Neuronal stem cell (in vitro differentiated cells): ENCODE results near the gene TTLL7.

Source experiments
- DNase-seq: peaks from one replicate; pipeline ENCODE4 v3.0.0-alpha.2; 2013; ENCODE audit warnings: low spot score
- H2AFZ ChIP-seq: one replicate; pipeline ENCODE4 v1.6.1; 2013; ENCODE audit warnings: mild to moderate bottlenecking, low read length, inconsistent platforms
- H2AK5ac ChIP-seq: 2 replicates; pipeline ENCODE4 v1.6.1; 2013; ENCODE audit warnings: low read depth, mild to moderate bottlenecking, inconsistent platforms, low read length, moderate library complexity, mixed read lengths
- H2BK120ac ChIP-seq: 2 replicates; pipeline ENCODE4 v1.6.1; 2013; ENCODE audit warnings: low read depth, mild to moderate bottlenecking, inconsistent platforms, low read length, moderate library complexity, mixed read lengths
- H2BK12ac ChIP-seq: one replicate; pipeline ENCODE4 v1.6.1; 2013; ENCODE audit warnings: low read length, inconsistent platforms
- H2BK15ac ChIP-seq: 2 replicates; pipeline ENCODE4 v1.6.1; 2013; ENCODE audit warnings: mild to moderate bottlenecking, low read length, inconsistent platforms, mixed read lengths
- H2BK5ac ChIP-seq: one replicate; pipeline ENCODE4 v1.6.1; 2013; ENCODE audit warnings: inconsistent platforms, mild to moderate bottlenecking, low read length, moderate library complexity
- H3K14ac ChIP-seq: one replicate; pipeline ENCODE4 v1.6.1; 2013; ENCODE audit warnings: low read length, inconsistent platforms
- H3K18ac ChIP-seq: 2 replicates; pipeline ENCODE4 v1.6.1; 2013; ENCODE audit warnings: low read length, inconsistent platforms
- H3K23ac ChIP-seq: 2 replicates; pipeline ENCODE4 v1.6.1; 2013; ENCODE audit warnings: low read depth, mild to moderate bottlenecking, mixed read lengths, low read length, inconsistent platforms; ENCODE audit not compliant: poor library complexity
- H3K27ac ChIP-seq: replicated peaks from 3 replicates; pipeline ENCODE4 v1.5.1; 2013; ENCODE audit warnings: low read length, inconsistent platforms
- H3K27me3 ChIP-seq, 3 experiments: 2 replicates each; pipeline ENCODE4 v1.6.1; 2013; ENCODE audit warnings: low read length in 3 of 3, mild to moderate bottlenecking in 2 of 3, inconsistent platforms in 1 of 3, low read depth in 1 of 3, mixed read lengths in 1 of 3, moderate library complexity in 1 of 3; ENCODE audit not compliant: control insufficient read depth in 3 of 3, insufficient read depth in 3 of 3
- H3K36me3 ChIP-seq, 2 donors: replicated peaks in 1 of 2; 2 replicates each; pipeline ENCODE4 v1.6.1; 2013; ENCODE audit warnings: low read length in 2 of 2; ENCODE audit not compliant: control insufficient read depth in 2 of 2, insufficient read depth in 2 of 2
- H3K4ac ChIP-seq: 2 replicates; pipeline ENCODE4 v1.6.1; 2013; ENCODE audit warnings: inconsistent platforms, mild to moderate bottlenecking, low read length, moderate library complexity
- H3K4me1 ChIP-seq, 2 donors: 1 replicate in 1 of 2; 2 replicates in 1 of 2; pipeline ENCODE4 v1.6.1; 2013; ENCODE audit warnings: low read length in 2 of 2, low read depth in 1 of 2; ENCODE audit not compliant: control insufficient read depth in 2 of 2, insufficient read depth in 1 of 2
- H3K4me2 ChIP-seq: one replicate; pipeline ENCODE4 v1.6.1; 2013; ENCODE audit warnings: mild to moderate bottlenecking, low read length, inconsistent platforms; ENCODE audit not compliant: insufficient read depth, poor library complexity, severe bottlenecking
- H3K4me3 ChIP-seq, 2 donors: 2 replicates each; pipeline ENCODE4 v1.5.1; 2013; ENCODE audit warnings: low read length in 2 of 2, mild to moderate bottlenecking in 2 of 2, inconsistent platforms in 1 of 2, moderate library complexity in 1 of 2
- H3K79me1 ChIP-seq: one replicate; pipeline ENCODE4 v1.6.1; 2013; ENCODE audit warnings: low read depth, mild to moderate bottlenecking, inconsistent platforms, low read length, moderate library complexity
- H3K9ac ChIP-seq: one replicate; pipeline ENCODE4 v1.6.1; 2013; ENCODE audit warnings: mild to moderate bottlenecking, low read depth, low read length, inconsistent platforms; ENCODE audit not compliant: poor library complexity
- H3K9me3 ChIP-seq, 2 donors: replicated peaks in 1 of 2; 2 replicates each; pipeline versions ENCODE3 to v1.6.1; 2013; ENCODE audit warnings: low read length in 2 of 2, mild to moderate bottlenecking in 2 of 2, inconsistent platforms in 1 of 2, low read depth in 1 of 2, mixed read lengths in 1 of 2, moderate library complexity in 1 of 2; ENCODE audit not compliant: control insufficient read depth in 2 of 2, insufficient read depth in 1 of 2
- H4K8ac ChIP-seq: one replicate; pipeline ENCODE4 v1.6.1; 2013; ENCODE audit warnings: low read depth, mild to moderate bottlenecking, inconsistent platforms, low read length, moderate library complexity
- H4K91ac ChIP-seq: one replicate; pipeline ENCODE4 v1.6.1; 2013; ENCODE audit warnings: low read length, low read depth, mild to moderate bottlenecking, inconsistent platforms; ENCODE audit not compliant: poor library complexity
- WGBS, 2 donors: extraction: QIAGEN DNeasy Blood & Tissue Kit; methylation state at CpG; one replicate each; pipeline ENCODE4 v1.1.7; 2013; ENCODE audit warnings: missing lambda C conversion rate in 2 of 2, mixed read lengths in 1 of 2; ENCODE audit not compliant: insufficient read length in 2 of 2, insufficient replicate concordance in 1 of 2; ENCODE audit errors: extremely low coverage in 2 of 2; 5-methylcytosine and 5-hydroxymethylcytosine counted together

The TTLL7 gene

GRCh38 chr1:83839566-83840173 is 159.3 kb downstream of the TTLL7 start:
- H3K27ac ChIP-seq: no peak overlapping the region
- no peak overlapping the region for H2BK12ac ChIP-seq
- H3K4me2 ChIP-seq: no peak overlapping the region
- H3K9ac ChIP-seq: no peak overlapping the region
- H3K27me3 ChIP-seq: no peaks in the 10 kb centered on the region
- H3K4me1 ChIP-seq: peaks cover 0 to 8% of the 10 kb centered on the region in 2 donors
- H3K9me3 ChIP-seq: peaks cover 0 to 4% of the 10 kb centered on the region in 2 donors
- no peaks in the 10 kb centered on the region for H3K79me1 ChIP-seq
- WGBS, 2 donors: no CpG with 5 or more reads among the region's 3 CpGs
- H3K36me3 ChIP-seq: no peaks in the 10 kb centered on the region
- H3K4me3 ChIP-seq: no peak overlapping the region
- no peak overlapping the region for H4K91ac ChIP-seq
- no peak overlapping the region for H2BK15ac ChIP-seq
- H2BK5ac ChIP-seq: no peak overlapping the region
- H3K14ac ChIP-seq: no peak overlapping the region
- no peak overlapping the region for H3K18ac ChIP-seq
- H2AK5ac ChIP-seq: no peak overlapping the region
- no peak overlapping the region for H3K4ac ChIP-seq
- no peak overlapping the region for H2AFZ ChIP-seq
- H4K8ac ChIP-seq: no peak overlapping the region
- no peak for DNase-seq
- no peak overlapping the region for H2BK120ac ChIP-seq
- no peak overlapping the region for H3K23ac ChIP-seq

GRCh38 chr1:83838573-83838972 is 160.4 kb downstream of the TTLL7 start:
- Histone ChIP-seq H3K79me1 (no peaks in the 10 kb centered on the region), H3K4me3 (no peak overlapping the region), H3K18ac (no peak overlapping the region), H2BK120ac (no peak overlapping the region), H3K23ac (no peak overlapping the region), H2BK5ac (no peak overlapping the region), H3K27ac (no peak overlapping the region), H3K4me2 (no peak overlapping the region), H2BK15ac (no peak overlapping the region), H2BK12ac (no peak overlapping the region), H4K91ac (no peak overlapping the region), H2AFZ (no peak overlapping the region), H3K36me3 (no peaks in the 10 kb centered on the region), H3K9me3 (no peaks in the 10 kb centered on the region), H2AK5ac (no peak overlapping the region), H3K14ac (no peak overlapping the region), H3K27me3 (no peaks in the 10 kb centered on the region), H3K9ac (no peak overlapping the region), H3K4ac (no peak overlapping the region), H4K8ac (no peak overlapping the region), H3K4me1 (peaks cover 0 to 8% of the 10 kb centered on the region in 2 donors)
- no CpG with 5 or more reads among the region's 5 CpGs for WGBS, 2 donors
- no peak for DNase-seq

- Histone ChIP-seq H2BK120ac (no peak overlapping the region), H3K36me3 (no peaks in the 10 kb centered on the region), H3K27me3 (no peaks in the 10 kb centered on the region), H3K9me3 (no peaks in the 10 kb centered on the region), H3K4ac (no peak overlapping the region), H3K79me1 (no peaks in the 10 kb centered on the region), H3K23ac (no peak overlapping the region), H4K8ac (no peak overlapping the region), H2BK15ac (no peak overlapping the region), H3K18ac (no peak overlapping the region), H3K4me1 (peaks cover 0 to 8% of the 10 kb centered on the region in 2 donors), H3K4me2 (no peak overlapping the region), H3K9ac (no peak overlapping the region), H2AK5ac (no peak overlapping the region), H2BK5ac (no peak overlapping the region), H4K91ac (no peak overlapping the region), H2AFZ (no peak overlapping the region), H3K14ac (no peak overlapping the region), H3K27ac (no peak overlapping the region), H3K4me3 (no peak overlapping the region), H2BK12ac (no peak overlapping the region)
- WGBS, 2 donors: no CpG with 5 or more reads among the region's 2 CpGs
- DNase-seq: no peak
Observed at GRCh38 chr1:83836543-83836942, 162.4 kb downstream of the TTLL7 start.

GRCh38 chr1:83834621-83835264 is 164.2 kb downstream of the TTLL7 start:
- Histone ChIP-seq H3K36me3 (no peaks in the 10 kb centered on the region), H2AK5ac (no peak overlapping the region), H3K4me2 (no peak overlapping the region), H2BK5ac (no peak overlapping the region), H3K9ac (no peak overlapping the region), H3K27ac (no peak overlapping the region), H3K27me3 (no peaks in the 10 kb centered on the region), H3K79me1 (no peaks in the 10 kb centered on the region), H3K4me3 (no peak overlapping the region), H2BK120ac (no peak overlapping the region), H2AFZ (no peak overlapping the region), H3K4me1 (peaks cover 0 to 10% of the 10 kb centered on the region in 2 donors), H3K4ac (no peak overlapping the region), H3K14ac (no peak overlapping the region), H3K23ac (no peak overlapping the region), H4K8ac (no peak overlapping the region), H2BK15ac (no peak overlapping the region), H4K91ac (no peak overlapping the region), H3K18ac (no peak overlapping the region), H2BK12ac (no peak overlapping the region), H3K9me3 (no peaks in the 10 kb centered on the region)
- WGBS, 2 donors: no CpG with 5 or more reads among the region's 4 CpGs
- no peak for DNase-seq
